DMS53 treated with DMSO at 0.1 percent for 48 hours (cell line): Measurements from ENCODE around the gene CNOT6.

ENCODE experiments used
- DNase-seq: peaks from one replicate; lab custom pipeline; 2025; ENCODE audit not compliant: unreplicated experiment; lab: John Stamatoyannopoulos, UW

CNOT6 gene

GRCh38 chr5:180558232-180558631 lies 64.1 kb downstream of the CNOT6 start:
- DNase-seq: no peak

GRCh38 chr5:180563994-180564393 lies 69.8 kb downstream of the CNOT6 start:
- DNase-seq: no peak

GRCh38 chr5:180568914-180569313 lies 74.7 kb downstream of the CNOT6 start:
- no peak for DNase-seq

GRCh38 chr5:180575571-180575970 lies 81.4 kb downstream of the CNOT6 start:
- no peak for DNase-seq

- no peak for DNase-seq
These were observed 86.5 kb downstream of the CNOT6 start for GRCh38 chr5:180580681-180581080.

- no peak for DNase-seq
These were observed 89.6 kb downstream of the CNOT6 start for GRCh38 chr5:180583738-180584137.

- no peak for DNase-seq
These were observed 92.0 kb downstream of the CNOT6 start for GRCh38 chr5:180586204-180586603.

GRCh38 chr5:180586870-180587269 lies 92.7 kb downstream of the CNOT6 start:
- DNase-seq: no peak

- DNase-seq: no peak
These were observed 95.8 kb downstream of the CNOT6 start for GRCh38 chr5:180589771-180590542.

- DNase-seq: no peak
These were observed 96.5 kb downstream of the CNOT6 start for GRCh38 chr5:180590543-180591310.

- no peak for DNase-seq
These were observed 97.2 kb downstream of the CNOT6 start, which contains the start of gene SCGB3A1 for GRCh38 chr5:180591311-180591887. TSS of gene SCGB3A1 (minus strand) at chr5:180591499. CDS start at chr5:180591462, 37 bp downstream.

- no peak for DNase-seq
These were observed 98.0 kb downstream of the CNOT6 start for GRCh38 chr5:180592176-180592575.

- no peak for DNase-seq
These were observed 99.4 kb downstream of the CNOT6 start for GRCh38 chr5:180593446-180594206.

- DNase-seq: no peak
These were observed 100.3 kb downstream of the CNOT6 start for GRCh38 chr5:180594311-180595045.

- DNase-seq: no peak
These were observed 100.8 kb downstream of the CNOT6 start for GRCh38 chr5:180595046-180595379.

- no peak for DNase-seq
These were observed 101.4 kb downstream of the CNOT6 start for GRCh38 chr5:180595381-180596114.

GRCh38 chr5:180596115-180596667 lies 102.0 kb downstream of the CNOT6 start:
- no peak for DNase-seq

GRCh38 chr5:180596668-180597231 lies 102.6 kb downstream of the CNOT6 start:
- DNase-seq: no peak

- DNase-seq: no peak
These were observed 104.1 kb downstream of the CNOT6 start for GRCh38 chr5:180598316-180598701.
